ENCODE measurements around the gene UBQLNL.

GRCh38 chr11:5553343-5553742 is 36.8 kb upstream of the UBQLNL start:
- TF ChIP-seq CTCF (conservative IDR thresholded peaks at IDR 0.05 in 1 of 2, IDR thresholded peaks at IDR 0.05 in 1 of 2; ENCODE audit: extremely low read depth in 1 of 2, insufficient read depth in 1 of 2, low read depth in 1 of 2, low read length in 2 of 2) (peak in 1 of 2 donors; percentile 36), EZH2 (IDR thresholded peaks at IDR 0.05; ENCODE audit: borderline replicate concordance, low read length) (no peak)
